ENCODE results near the gene UBE2E1.

- TF ChIP-seq, protein P1, sequence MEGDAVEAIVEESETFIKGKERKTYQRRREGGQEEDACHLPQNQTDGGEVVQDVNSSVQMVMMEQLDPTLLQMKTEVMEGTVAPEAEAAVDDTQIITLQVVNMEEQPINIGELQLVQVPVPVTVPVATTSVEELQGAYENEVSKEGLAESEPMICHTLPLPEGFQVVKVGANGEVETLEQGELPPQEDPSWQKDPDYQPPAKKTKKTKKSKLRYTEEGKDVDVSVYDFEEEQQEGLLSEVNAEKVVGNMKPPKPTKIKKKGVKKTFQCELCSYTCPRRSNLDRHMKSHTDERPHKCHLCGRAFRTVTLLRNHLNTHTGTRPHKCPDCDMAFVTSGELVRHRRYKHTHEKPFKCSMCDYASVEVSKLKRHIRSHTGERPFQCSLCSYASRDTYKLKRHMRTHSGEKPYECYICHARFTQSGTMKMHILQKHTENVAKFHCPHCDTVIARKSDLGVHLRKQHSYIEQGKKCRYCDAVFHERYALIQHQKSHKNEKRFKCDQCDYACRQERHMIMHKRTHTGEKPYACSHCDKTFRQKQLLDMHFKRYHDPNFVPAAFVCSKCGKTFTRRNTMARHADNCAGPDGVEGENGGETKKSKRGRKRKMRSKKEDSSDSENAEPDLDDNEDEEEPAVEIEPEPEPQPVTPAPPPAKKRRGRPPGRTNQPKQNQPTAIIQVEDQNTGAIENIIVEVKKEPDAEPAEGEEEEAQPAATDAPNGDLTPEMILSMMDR (IDR thresholded peaks at IDR 0.05): no peak
- TF ChIP-seq POLR2AphosphoS5 (IDR thresholded peaks at IDR 0.05) (no peak), POLR2A (IDR thresholded peaks at IDR 0.05) (no peak)
These were observed 2.8 kb downstream of the UBE2E1 start for GRCh38 chr3:23808525-23808924.

Data from gastroesophageal sphincter (tissue), 3 donors.